GM12878 (cell line): ENCODE results near the gene KREMEN2. TPM values are rescaled to one million over a fixed set of nuclear protein-coding genes. Genes with fewer than 3 reads are reported as not detected.

ENCODE experiments used
- ATAC-seq: fragments of 200-7000 bp; cut with Tn5 transposase; 3 replicates; pipeline ENCODE4 v1.9.1; 2020; ENCODE audit warnings: mild to moderate bottlenecking, moderate library complexity
- BruUV-seq: library from RNA; stranded (reverse); fragments of 400-500 nt; replicated peaks from 2 replicates; lab custom pipeline; 2021; lab: Mats Ljungman, UMichigan
- CTCF ChIA-PET: fragments of 300-600 bp; sonication (Branson Sonifier 250); formaldehyde crosslinking; extraction: SDS; loops from one replicate; lab custom pipeline; 2021; ENCODE audit warnings: inconsistent platforms; lab: Yijun Ruan, JAX
- POLR2A ChIA-PET: fragments of 350-600 bp; formaldehyde crosslinking; extraction: SDS; loops from one replicate; lab custom pipeline; 2021; ENCODE audit warnings: inconsistent platforms; lab: Charles Lee
- RAD21 ChIA-PET: fragments of 300-600 bp; sonication (Branson Sonifier 250); formaldehyde crosslinking; loops from one replicate; lab custom pipeline; 2023; ENCODE audit warnings: antibody characterized with exemption; ENCODE audit not compliant: unreplicated experiment; lab: Charles Lee
- SMC1A ChIA-PET: fragments of 300-600 bp; sonication (Branson Sonifier 250); formaldehyde crosslinking; loops from one replicate; lab custom pipeline; 2023; ENCODE audit not compliant: unreplicated experiment, uncharacterized antibody; lab: Charles Lee
- DNase-seq: peaks from one replicate; pipeline ENCODE4 v3.0.0-alpha.2; 2011; ENCODE audit warnings: low read depth, low spot score
- FAIRE-seq: peaks from 3 replicates; lab custom pipeline; 2011; peaks lifted over from hg19 to GRCh38; lab: Jason Lieb, UNC
- H2AFZ ChIP-seq: 2 replicates; pipeline ENCODE4 v1.6.0; 2011; ENCODE audit warnings: low read depth, low read length, control low read depth; ENCODE audit not compliant: control insufficient read depth
- H3K27ac ChIP-seq: 2 replicates; pipeline ENCODE4 v1.5.1; 2011; ENCODE audit warnings: control low read depth; ENCODE audit not compliant: control insufficient read depth, insufficient read depth
- H3K27me3 ChIP-seq, 2 experiments: replicated peaks in 1 of 2; 2 replicates each; pipeline versions ENCODE4 v1.6.0 to v1.6.1; 2011; ENCODE audit warnings: low read length in 1 of 2; ENCODE audit not compliant: control insufficient read depth in 2 of 2, insufficient read depth in 2 of 2
- H3K36me3 ChIP-seq, 2 experiments: 2 replicates each; pipeline ENCODE4 v1.5.1; 2011; ENCODE audit warnings: low read length in 1 of 2; ENCODE audit not compliant: control insufficient read depth in 2 of 2, insufficient read depth in 2 of 2
- H3K4me1 ChIP-seq: 2 replicates; pipeline ENCODE4 v1.6.1; 2011; ENCODE audit warnings: mild to moderate bottlenecking, low read length, moderate library complexity, mixed read lengths; ENCODE audit not compliant: control insufficient read depth, insufficient read depth
- H3K4me2 ChIP-seq: 2 replicates; pipeline ENCODE4 v1.6.0; 2011; ENCODE audit warnings: control low read depth; ENCODE audit not compliant: control insufficient read depth, insufficient read depth
- H3K4me3 ChIP-seq: fragments of 200-600 bp; sonication (generic); 2 replicates; pipeline ENCODE4 v1.5.1; 2016
- H3K79me2 ChIP-seq: 2 replicates; pipeline ENCODE4 v1.6.0; 2011; ENCODE audit warnings: low read length; ENCODE audit not compliant: control insufficient read depth, insufficient read depth
- H3K9ac ChIP-seq: 2 replicates; pipeline ENCODE4 v1.8.0; 2011; ENCODE audit warnings: low read length, control low read depth, mixed read lengths; ENCODE audit not compliant: control insufficient read depth, insufficient read depth
- H3K9me3 ChIP-seq: replicated peaks from 3 replicates; pipeline ENCODE4 v1.5.1; 2011; ENCODE audit warnings: mild to moderate bottlenecking, low read length; ENCODE audit not compliant: control insufficient read depth, insufficient read depth
- H4K20me1 ChIP-seq: 2 replicates; pipeline ENCODE4 v1.6.0; 2011; ENCODE audit not compliant: control insufficient read depth, insufficient read depth
- BACH1 ChIP-seq: fragments of 450-650 bp; IDR thresholded peaks from 2 replicates; pipeline ENCODE4 v1.6.1; 2017; ENCODE audit warnings: mild to moderate bottlenecking, borderline replicate concordance
- BHLHE40 ChIP-seq, 2 experiments: fragments of 450-650 bp in 1 of 2; IDR thresholded peaks; 2 replicates each; pipeline ENCODE4 v1.6.1; 2011 to 2017; ENCODE audit warnings: low read depth in 2 of 2, borderline replicate concordance in 1 of 2, improper control_type of control experiment in 1 of 2, low read length in 1 of 2, mild to moderate bottlenecking in 1 of 2
- CBFB ChIP-seq: IDR thresholded peaks from 2 replicates; pipeline ENCODE4 v1.6.1; 2016; ENCODE audit warnings: antibody characterized with exemption, low read depth
- CHD2 ChIP-seq: IDR thresholded peaks from 2 replicates; pipeline ENCODE4 v1.6.1; 2011; ENCODE audit warnings: low read depth, low read length, improper control_type of control experiment, borderline replicate concordance
- DPF2 ChIP-seq: fragments of 450-650 bp; IDR thresholded peaks from 2 replicates; pipeline ENCODE4 v1.6.1; 2017; ENCODE audit warnings: mild to moderate bottlenecking
- ETV6 ChIP-seq, 2 experiments: fragments of 450-650 bp in 1 of 2; IDR thresholded peaks in 1 of 2; conservative IDR thresholded peaks in 1 of 2; 2 replicates each; pipeline ENCODE4 v1.6.1; 2014; ENCODE audit warnings: antibody characterized with exemption in 1 of 2, borderline replicate concordance in 1 of 2, low read depth in 1 of 2, mild to moderate bottlenecking in 1 of 2, moderate library complexity in 1 of 2
- GATAD2B ChIP-seq: fragments of 450-650 bp; conservative IDR thresholded peaks from 2 replicates; pipeline ENCODE4 v1.6.1; 2017; ENCODE audit warnings: low read depth, mild to moderate bottlenecking, moderate library complexity
- HDGF ChIP-seq: fragments of 450-650 bp; IDR thresholded peaks from 2 replicates; pipeline ENCODE4 v1.6.1; 2016; ENCODE audit warnings: antibody characterized with exemption
- IKZF2 ChIP-seq, 2 experiments: fragments of 450-650 bp; IDR thresholded peaks; 2 replicates each; pipeline ENCODE4 v1.6.1; 2017; ENCODE audit warnings: mild to moderate bottlenecking in 2 of 2, moderate library complexity in 2 of 2
- JUNB ChIP-seq: IDR thresholded peaks from 2 replicates; pipeline ENCODE4 v1.6.1; 2016; ENCODE audit warnings: antibody characterized with exemption, mild to moderate bottlenecking
- NR2F1 ChIP-seq: fragments of 450-650 bp; conservative IDR thresholded peaks from 2 replicates; pipeline ENCODE4 v1.6.1; 2017; ENCODE audit warnings: mild to moderate bottlenecking
- RB1 ChIP-seq: fragments of 450-650 bp; formaldehyde crosslinking; IDR thresholded peaks from 2 replicates; pipeline ENCODE4 v1.6.1; 2017; ENCODE audit warnings: mild to moderate bottlenecking, borderline replicate concordance
- RUNX3 ChIP-seq: IDR thresholded peaks from 2 replicates; pipeline ENCODE4 v1.6.1; 2012; ENCODE audit warnings: low read length, inconsistent platforms
- SMARCA5 ChIP-seq: fragments of 450-650 bp; IDR thresholded peaks from 2 replicates; pipeline ENCODE4 v1.6.1; 2017; ENCODE audit warnings: mild to moderate bottlenecking
- SMC3 ChIP-seq: IDR thresholded peaks from 2 replicates; pipeline ENCODE4 v1.6.1; 2011; ENCODE audit warnings: low read length, improper control_type of control experiment, borderline replicate concordance
- STAT1 ChIP-seq: fragments of 450-650 bp; conservative IDR thresholded peaks from 2 replicates; pipeline ENCODE4 v1.6.1; 2014; ENCODE audit warnings: antibody characterized with exemption, mild to moderate bottlenecking
- ZSCAN29 ChIP-seq: fragments of 450-650 bp; IDR thresholded peaks from 2 replicates; pipeline ENCODE4 v1.6.1; 2017; ENCODE audit warnings: mild to moderate bottlenecking, moderate library complexity
- WGBS: methylation state at CpG from one replicate; pipeline ENCODE4 v1.1.6; 2016; ENCODE audit warnings: low lambda C conversion rate; ENCODE audit not compliant: insufficient replicate concordance, insufficient coverage; ENCODE audit errors: missing lambda C conversion rate; 5-methylcytosine and 5-hydroxymethylcytosine counted together
- in situ Hi-C: fragments of 300-500 bp; cut with MboI; formaldehyde crosslinking; loops from 9 replicates; pipeline ENCODE4 v1.14.3; 2018; ENCODE audit warnings: mixed read lengths
- intact Hi-C: fragments of 100-400 bp; cut with micrococcal nuclease; formaldehyde crosslinking; loops from one replicate; pipeline ENCODE4 v1.14.2; 2022; ENCODE audit not compliant: unreplicated experiment
- polyA plus RNA-seq, 11 experiments: library from polyadenylated mRNA; depleted of rRNA in 4 of 11; unstranded in 6 of 11; stranded (reverse) in 5 of 11; fragments of >200 nt; fragmentation: Nextera tagmentation in 4 of 11; fragmentation: Illumina TruSeq in 1 of 11; extraction: Ambion mirVana in 4 of 11; extraction: Trizol in 1 of 11; gene quantifications; 1 replicate in 1 of 11; 2 replicates in 10 of 11; pipeline versions ENCODE4 v1.2.1 to v1.2.3, GENCODE V29; 2011 to 2016; ENCODE audit warnings: inconsistent platforms in 2 of 11, missing spikeins in 2 of 11, low read depth in 1 of 11
- total RNA-seq, 4 experiments: library from RNA; depleted of rRNA in 3 of 4; stranded (reverse); fragments of >200 nt in 3 of 4; fragmentation: Illumina TruSeq in 1 of 4; extraction: Trizol in 1 of 4; gene quantifications; 2 replicates each; pipeline versions ENCODE4 v1.2.1 to v1.2.3, GENCODE V29; 2013 to 2021
- TF ChIP-seq, protein P1 (sequence below): fragments of 450-650 bp; conservative IDR thresholded peaks from 2 replicates; pipeline ENCODE4 v1.6.1; 2017; ENCODE audit warnings: mild to moderate bottlenecking, moderate library complexity
- TF ChIP-seq, protein P2 (sequence below): fragments of 450-650 bp; IDR thresholded peaks from 2 replicates; pipeline ENCODE4 v1.6.1; 2014; ENCODE audit warnings: mild to moderate bottlenecking
- TF ChIP-seq, protein P3 (sequence below), 3 experiments: IDR thresholded peaks in 2 of 3; conservative IDR thresholded peaks in 1 of 3; 2 replicates each; pipeline ENCODE4 v1.5.1; 2011; ENCODE audit warnings: low read depth in 3 of 3, low read length in 3 of 3, mild to moderate bottlenecking in 3 of 3, control low read depth in 2 of 3, moderate library complexity in 2 of 3, inconsistent platforms in 1 of 3, mixed read lengths in 1 of 3; ENCODE audit not compliant: control insufficient read depth in 2 of 3, insufficient read depth in 1 of 3; ENCODE audit errors: extremely low read depth in 1 of 3

KREMEN2 gene
- total and polyA plus RNA-seq, 10 of the 15 experiments (the other 5 are each of a cell fraction or from before 2014, with no cell fraction given): 0.06 to 3.7 (median 0.83) TPM; not detected in 2

DNA sequence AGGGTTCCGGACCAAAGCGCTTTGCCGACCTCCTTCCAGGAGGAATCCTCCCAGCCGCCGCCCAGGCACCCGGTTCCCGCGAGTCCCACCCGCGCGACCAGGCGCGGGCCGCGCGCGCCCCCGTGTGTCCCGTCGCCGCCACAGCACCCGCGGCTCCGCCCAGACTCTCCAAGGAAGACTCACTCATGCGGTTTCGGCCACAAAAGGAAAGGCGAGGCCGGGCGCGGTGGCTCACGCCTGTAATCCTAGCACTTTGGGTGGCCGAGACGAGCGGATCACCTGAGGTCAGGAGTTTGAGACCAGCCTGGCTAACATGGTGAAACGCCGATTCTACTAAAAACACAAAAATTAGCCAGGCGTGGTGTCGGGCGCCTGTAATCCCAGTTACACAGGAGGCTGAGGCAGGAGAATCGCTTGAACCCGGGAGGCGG lies 19.6 kb downstream of the KREMEN2 start:
- ChIA-PET CTCF (interaction anchor here (1.0 to 2.3 kb wide), 9 partner anchors 14 to 190 kb away, joined by 3 to 13 read pairs (median 6); partner anchors contain the start of genes KREMEN2 and PAQR4), POLR2A (interaction anchor here (0.7 kb wide), 1 partner anchor 38 kb away, joined by 5 read pairs; no protein-coding TSS in a partner anchor)
- 0 out of 2 replicates have a peak, but pooled peaks have one; percentile 45 for TF ChIP-seq BACH1
- no peak for TF ChIP-seq ETV6 (conservative IDR thresholded peaks at IDR 0.05 in 1 of 2, IDR thresholded peaks at IDR 0.05 in 1 of 2; ENCODE audit: borderline replicate concordance in 1 of 2, low read depth in 1 of 2)
- TF ChIP-seq BHLHE40 (IDR thresholded peaks at IDR 0.05; ENCODE audit: borderline replicate concordance in 1 of 2, low read depth in 2 of 2, low read length in 1 of 2): peak; percentile 36 to 48; a peak in 1 of 4 replicates
- TF ChIP-seq SMC3: peak; percentile 34; the same call in 1 of the 2 replicates
- TF ChIP-seq SMARCA5: peak; percentile 67; the same call in 1 of the 2 replicates
- no peak for TF ChIP-seq CBFB
- TF ChIP-seq HDGF: 0 out of 2 replicates have a peak, but pooled peaks have one; percentile 39
- TF ChIP-seq, protein P1, sequence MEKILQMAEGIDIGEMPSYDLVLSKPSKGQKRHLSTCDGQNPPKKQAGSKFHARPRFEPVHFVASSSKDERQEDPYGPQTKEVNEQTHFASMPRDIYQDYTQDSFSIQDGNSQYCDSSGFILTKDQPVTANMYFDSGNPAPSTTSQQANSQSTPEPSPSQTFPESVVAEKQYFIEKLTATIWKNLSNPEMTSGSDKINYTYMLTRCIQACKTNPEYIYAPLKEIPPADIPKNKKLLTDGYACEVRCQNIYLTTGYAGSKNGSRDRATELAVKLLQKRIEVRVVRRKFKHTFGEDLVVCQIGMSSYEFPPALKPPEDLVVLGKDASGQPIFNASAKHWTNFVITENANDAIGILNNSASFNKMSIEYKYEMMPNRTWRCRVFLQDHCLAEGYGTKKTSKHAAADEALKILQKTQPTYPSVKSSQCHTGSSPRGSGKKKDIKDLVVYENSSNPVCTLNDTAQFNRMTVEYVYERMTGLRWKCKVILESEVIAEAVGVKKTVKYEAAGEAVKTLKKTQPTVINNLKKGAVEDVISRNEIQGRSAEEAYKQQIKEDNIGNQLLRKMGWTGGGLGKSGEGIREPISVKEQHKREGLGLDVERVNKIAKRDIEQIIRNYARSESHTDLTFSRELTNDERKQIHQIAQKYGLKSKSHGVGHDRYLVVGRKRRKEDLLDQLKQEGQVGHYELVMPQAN: 0 out of 2 replicates have a peak, but pooled peaks have one; percentile 30
- TF ChIP-seq JUNB: no peak
- peak; percentile 34 to 55; a peak in 3 of 4 replicates for TF ChIP-seq IKZF2 (IDR thresholded peaks at IDR 0.05)
- TF ChIP-seq NR2F1: no peak
- 0 out of 2 replicates have a peak, but pooled peaks have one; percentile 52 for TF ChIP-seq ZSCAN29
- TF ChIP-seq CHD2: peak; percentile 38; the same call in 1 of the 2 replicates
- TF ChIP-seq, protein P2, sequence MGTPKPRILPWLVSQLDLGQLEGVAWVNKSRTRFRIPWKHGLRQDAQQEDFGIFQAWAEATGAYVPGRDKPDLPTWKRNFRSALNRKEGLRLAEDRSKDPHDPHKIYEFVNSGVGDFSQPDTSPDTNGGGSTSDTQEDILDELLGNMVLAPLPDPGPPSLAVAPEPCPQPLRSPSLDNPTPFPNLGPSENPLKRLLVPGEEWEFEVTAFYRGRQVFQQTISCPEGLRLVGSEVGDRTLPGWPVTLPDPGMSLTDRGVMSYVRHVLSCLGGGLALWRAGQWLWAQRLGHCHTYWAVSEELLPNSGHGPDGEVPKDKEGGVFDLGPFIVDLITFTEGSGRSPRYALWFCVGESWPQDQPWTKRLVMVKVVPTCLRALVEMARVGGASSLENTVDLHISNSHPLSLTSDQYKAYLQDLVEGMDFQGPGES: peak; percentile 37; the same call in 1 of the 2 replicates
- TF ChIP-seq DPF2: peak; percentile 19; the same call in 1 of the 2 replicates
- 0 out of 2 replicates have a peak, but pooled peaks have one; percentile 51 for TF ChIP-seq STAT1
- TF ChIP-seq GATAD2B: peak; percentile 79
- TF ChIP-seq, protein P3, sequence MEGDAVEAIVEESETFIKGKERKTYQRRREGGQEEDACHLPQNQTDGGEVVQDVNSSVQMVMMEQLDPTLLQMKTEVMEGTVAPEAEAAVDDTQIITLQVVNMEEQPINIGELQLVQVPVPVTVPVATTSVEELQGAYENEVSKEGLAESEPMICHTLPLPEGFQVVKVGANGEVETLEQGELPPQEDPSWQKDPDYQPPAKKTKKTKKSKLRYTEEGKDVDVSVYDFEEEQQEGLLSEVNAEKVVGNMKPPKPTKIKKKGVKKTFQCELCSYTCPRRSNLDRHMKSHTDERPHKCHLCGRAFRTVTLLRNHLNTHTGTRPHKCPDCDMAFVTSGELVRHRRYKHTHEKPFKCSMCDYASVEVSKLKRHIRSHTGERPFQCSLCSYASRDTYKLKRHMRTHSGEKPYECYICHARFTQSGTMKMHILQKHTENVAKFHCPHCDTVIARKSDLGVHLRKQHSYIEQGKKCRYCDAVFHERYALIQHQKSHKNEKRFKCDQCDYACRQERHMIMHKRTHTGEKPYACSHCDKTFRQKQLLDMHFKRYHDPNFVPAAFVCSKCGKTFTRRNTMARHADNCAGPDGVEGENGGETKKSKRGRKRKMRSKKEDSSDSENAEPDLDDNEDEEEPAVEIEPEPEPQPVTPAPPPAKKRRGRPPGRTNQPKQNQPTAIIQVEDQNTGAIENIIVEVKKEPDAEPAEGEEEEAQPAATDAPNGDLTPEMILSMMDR (IDR thresholded peaks at IDR 0.05 in 2 of 3, conservative IDR thresholded peaks at IDR 0.05 in 1 of 3; ENCODE audit: control insufficient read depth in 2 of 3, extremely low read depth in 1 of 3, insufficient read depth in 1 of 3, low read depth in 3 of 3, low read length in 3 of 3): peak; percentile 82 to 90 (median 83)
- peak; percentile 46; the same call in 1 of the 2 replicates for TF ChIP-seq RUNX3
- TF ChIP-seq RB1: 0 out of 2 replicates have a peak, but pooled peaks have one; percentile 70

More for the DNA sequence above, 19.6 kb downstream of the KREMEN2 start:
- Histone ChIP-seq H3K4me3 (peak overlapping the region; percentile 17), H3K4me1 (peaks cover 7% of the 10 kb centered on the region), H3K4me2 (peak overlapping the region; percentile 69), H3K27me3 (no peaks in the 10 kb centered on the region), H4K20me1 (no peaks in the 10 kb centered on the region), H3K9me3 (no peaks in the 10 kb centered on the region), H2AFZ (peak overlapping the region; percentile 72), H3K36me3 (no peaks in the 10 kb centered on the region), H3K9ac (no peak overlapping the region), H3K27ac (no peak overlapping the region), H3K79me2 (peaks cover 11% of the 10 kb centered on the region)
- RAD21 ChIA-PET: interaction anchor here (1.2 kb wide), 2 partner anchors 57 to 75 kb away, joined by 3 read pairs; no protein-coding TSS in a partner anchor
- BruUV-seq: no TSS peak
- peak; percentile 55 for ATAC-seq
- no peak for DNase-seq
- WGBS: 2% methylated on average over 37 of the region's 42 CpGs
- intact Hi-C loops (loop anchor here (5.0 kb wide), 2 partner anchors 56 to 76 kb away; no protein-coding TSS in a partner anchor), in situ Hi-C loops (no loop called here)
- SMC1A ChIA-PET: interaction anchor here (1.0 to 1.5 kb wide), 3 partner anchors 14 to 146 kb away, joined by 4 to 5 read pairs (median 5); no protein-coding TSS in a partner anchor
- FAIRE-seq: peak; percentile 81
